K562 (cell line): ENCODE data around the gene CXCL16. TPM values are rescaled to one million over a fixed set of nuclear protein-coding genes. Genes with fewer than 3 reads are reported as not detected.

Source experiments
- ATAC-seq: fragments of 200-7000 bp; cut with Tn5 transposase; 3 replicates; pipeline ENCODE4 v1.9.1; 2020; ENCODE audit warnings: moderate library complexity
- BruUV-seq: library from RNA; stranded (reverse); fragments of 400-500 nt; replicated peaks from 2 replicates; lab custom pipeline; 2021; lab: Mats Ljungman, UMichigan
- CTCF ChIA-PET: fragments of 300-600 bp; formaldehyde crosslinking; extraction: SDS; loops from one replicate; lab custom pipeline; 2021; ENCODE audit warnings: low intra/inter-chr PET ratio; lab: Yijun Ruan, JAX
- POLR2A ChIA-PET: fragments of 300-600, 350-650 bp; sonication (Branson Sonifier 250); formaldehyde crosslinking; extraction: SDS; loops from one replicate; lab custom pipeline; 2021; ENCODE audit warnings: antibody characterized with exemption, inconsistent platforms; lab: Yijun Ruan, JAX
- DNase-seq, 4 experiments: peaks; one replicate each; pipeline versions ENCODE4 v3.0.0 to v3.0.0-alpha.2; 2011 to 2018; ENCODE audit warnings: low spot score in 3 of 4, mixed read lengths in 3 of 4; ENCODE audit errors: extremely low read depth in 1 of 4
- FAIRE-seq: peaks from 2 replicates; lab custom pipeline; 2011; peaks lifted over from hg19 to GRCh38; lab: Jason Lieb, UNC
- H2AFZ ChIP-seq: 2 replicates; pipeline ENCODE4 v1.6.0; 2011; ENCODE audit warnings: low read depth, low read length, control low read depth, inconsistent platforms
- H3K27ac ChIP-seq: fragments of 200-600 bp; 3 replicates; pipeline ENCODE4 v1.8.0; 2011; ENCODE audit warnings: low read depth, mild to moderate bottlenecking, control low read depth, inconsistent platforms, low read length, moderate library complexity, mixed read lengths; ENCODE audit errors: extremely low read depth
- H3K27me3 ChIP-seq, 2 experiments: fragments of 300-600 bp in 1 of 2; 2 replicates in 1 of 2; 3 replicates in 1 of 2; pipeline versions ENCODE4 v1.6.0 to v1.8.0; 2011; ENCODE audit warnings: inconsistent platforms in 2 of 2, low read length in 2 of 2, mild to moderate bottlenecking in 1 of 2, mixed read lengths in 1 of 2, moderate library complexity in 1 of 2; ENCODE audit not compliant: control insufficient read depth in 2 of 2, insufficient read depth in 2 of 2
- H3K36me3 ChIP-seq: fragments of 300-600 bp; 3 replicates; pipeline ENCODE4 v1.8.0; 2011; ENCODE audit warnings: mild to moderate bottlenecking, low read length, inconsistent platforms; ENCODE audit not compliant: control insufficient read depth, insufficient read depth
- H3K4me1 ChIP-seq, 2 experiments: fragments of 200-600 bp in 1 of 2; replicated peaks in 1 of 2; 2 replicates in 1 of 2; 3 replicates in 1 of 2; pipeline versions ENCODE4 v1.5.1 to v1.8.0; 2011; ENCODE audit warnings: inconsistent platforms in 2 of 2, low read length in 2 of 2, mild to moderate bottlenecking in 1 of 2, mixed read lengths in 1 of 2, moderate library complexity in 1 of 2; ENCODE audit not compliant: control insufficient read depth in 2 of 2, insufficient read depth in 2 of 2
- H3K4me2 ChIP-seq: 2 replicates; pipeline ENCODE4 v1.6.1; 2011; ENCODE audit warnings: low read length, control low read depth, inconsistent platforms, mixed read lengths; ENCODE audit not compliant: insufficient read depth
- H3K4me3 ChIP-seq: fragments of 200-600 bp; sonication (generic), shearing (Covaris generic); 2 replicates; pipeline ENCODE4 v1.5.1; 2016; ENCODE audit warnings: control low read depth, inconsistent platforms
- H3K79me2 ChIP-seq: fragments of 200-600 bp; 3 replicates; pipeline ENCODE4 v1.8.0; 2011; ENCODE audit warnings: low read length, inconsistent platforms; ENCODE audit not compliant: control insufficient read depth, insufficient read depth
- H3K9ac ChIP-seq, 2 experiments: 2 replicates each; pipeline versions ENCODE4 v1.6.0 to v1.6.1; 2011; ENCODE audit warnings: low read depth in 2 of 2, low read length in 2 of 2, control low read depth in 1 of 2, inconsistent platforms in 1 of 2, mild to moderate bottlenecking in 1 of 2, mixed read lengths in 1 of 2; ENCODE audit not compliant: insufficient read depth in 1 of 2
- H3K9me1 ChIP-seq: one replicate; pipeline ENCODE4 v1.6.0; 2011; ENCODE audit warnings: inconsistent platforms, mild to moderate bottlenecking, low read length, moderate library complexity; ENCODE audit not compliant: control insufficient read depth, insufficient read depth
- H3K9me3 ChIP-seq: replicated peaks from 2 replicates; pipeline ENCODE4 v1.5.1; 2011; ENCODE audit warnings: low read depth, low read length, inconsistent platforms; ENCODE audit not compliant: control insufficient read depth, insufficient read depth
- H4K20me1 ChIP-seq: replicated peaks from 2 replicates; pipeline ENCODE4 v1.6.1; 2011; ENCODE audit warnings: low read length, inconsistent platforms, mixed read lengths; ENCODE audit not compliant: control insufficient read depth, insufficient read depth
- C11orf30 ChIP-seq: fragments of 450-650 bp; IDR thresholded peaks from 2 replicates; pipeline ENCODE4 v1.6.1; 2016; ENCODE audit warnings: low read depth, mild to moderate bottlenecking
- CREM ChIP-seq: IDR thresholded peaks from 2 replicates; pipeline ENCODE4 v1.6.1; 2014; ENCODE audit warnings: antibody characterized with exemption, low read depth
- KLF13 ChIP-seq: fragments of 450-650 bp; IDR thresholded peaks from 2 replicates; pipeline ENCODE4 v1.6.1; 2016; ENCODE audit warnings: missing genetic modification characterization, low read depth, mild to moderate bottlenecking, missing compliant biosample characterization, moderate library complexity, borderline replicate concordance
- L3MBTL2 ChIP-seq: fragments of 450-650 bp; IDR thresholded peaks from 2 replicates; pipeline ENCODE4 v1.6.1; 2016; ENCODE audit warnings: mild to moderate bottlenecking, moderate library complexity
- MEIS2 ChIP-seq: fragments of 450-650 bp; IDR thresholded peaks from 2 replicates; pipeline ENCODE4 v1.6.1; 2014; ENCODE audit warnings: mild to moderate bottlenecking; ENCODE audit not compliant: partially characterized antibody
- PML ChIP-seq: IDR thresholded peaks from 2 replicates; pipeline ENCODE4 v1.6.1; 2012; ENCODE audit warnings: low read length, inconsistent platforms
- RB1 ChIP-seq: fragments of 450-650 bp; IDR thresholded peaks from 2 replicates; pipeline ENCODE4 v1.6.1; 2017; ENCODE audit warnings: low read depth, mild to moderate bottlenecking
- SMAD4 ChIP-seq: fragments of 250-450 bp; sonication (Bioruptor Pico); conservative IDR thresholded peaks from 2 replicates; pipeline ENCODE4 v1.8.0; 2021; ENCODE audit warnings: inconsistent platforms, mild to moderate bottlenecking, moderate library complexity
- TFAM ChIP-seq: fragments of 250-450 bp; sonication (Bioruptor Pico); conservative IDR thresholded peaks from 2 replicates; pipeline ENCODE4 v1.5.0; 2021; ENCODE audit warnings: mild to moderate bottlenecking, moderate library complexity
- ZNF24 ChIP-seq: fragments of 450-650 bp; IDR thresholded peaks from 2 replicates; pipeline ENCODE4 v1.6.1; 2016
- ZSCAN32 ChIP-seq: fragments of 450-650 bp; formaldehyde crosslinking; IDR thresholded peaks from 2 replicates; pipeline ENCODE4 v1.4.0; 2020; ENCODE audit warnings: mild to moderate bottlenecking, moderate library complexity
- WGBS: fragments of 100-300 bp; shearing (Covaris generic); methylation state at CpG from one replicate; pipeline ENCODE4 v1.1.6; 2016; ENCODE audit warnings: low coverage, mixed read lengths; ENCODE audit not compliant: insufficient coverage; ENCODE audit errors: missing lambda C conversion rate; 5-methylcytosine and 5-hydroxymethylcytosine counted together
- in situ Hi-C: fragments of 300-500 bp; cut with MboI; formaldehyde crosslinking; loops from 4 replicates; pipeline ENCODE4 v1.15.0; 2018; ENCODE audit warnings: inconsistent platforms, mixed read lengths
- intact Hi-C: fragments of 100-400 bp; cut with micrococcal nuclease; formaldehyde crosslinking; loops from 2 replicates; pipeline ENCODE4 v1.14.2; 2022
- polyA plus RNA-seq, 8 experiments: library from polyadenylated mRNA; depleted of rRNA in 4 of 8; stranded (reverse) in 5 of 8; unstranded in 3 of 8; fragments of >200 nt; fragmentation: Nextera tagmentation in 2 of 8; fragmentation: Illumina TruSeq in 1 of 8; extraction: Ambion mirVana in 2 of 8; extraction: Trizol in 1 of 8; gene quantifications; 2 replicates each; pipeline versions ENCODE4 v1.2.1 to v1.2.3, GENCODE V29; 2011 to 2014; ENCODE audit warnings: inconsistent platforms in 1 of 8, missing spikeins in 1 of 8
- total RNA-seq, 7 experiments: library from RNA; depleted of rRNA in 6 of 7; stranded (reverse); fragments of >200 nt in 6 of 7; fragmentation: Illumina TruSeq in 2 of 7; extraction: Trizol in 2 of 7; gene quantifications; 2 replicates each; pipeline versions ENCODE4 v1.2.1 to v1.2.3, GENCODE V29; 2011 to 2021; ENCODE audit warnings: low replicate concordance in 1 of 7
- TF ChIP-seq, protein P1 (sequence below): sonication (generic); formaldehyde crosslinking; IDR thresholded peaks from 2 replicates; pipeline ENCODE4 v1.9.0; 2022; ENCODE audit warnings: mild to moderate bottlenecking, missing genetic modification reagents
- TF ChIP-seq, protein P2 (sequence below), 2 experiments: fragments of 450-650 bp; conservative IDR thresholded peaks; 2 replicates each; pipeline ENCODE4 v1.6.1; 2017; ENCODE audit warnings: mild to moderate bottlenecking in 2 of 2, moderate library complexity in 2 of 2
- TF ChIP-seq, protein P3 (sequence below): fragments of 450-650 bp; IDR thresholded peaks from 2 replicates; pipeline ENCODE4 v1.6.1; 2016; ENCODE audit warnings: low read depth, mild to moderate bottlenecking, moderate library complexity

Gene CXCL16
- total and polyA plus RNA-seq, 9 of the 15 experiments (the other 6 are each of a cell fraction or from before 2014, with no cell fraction given), result 0.05 to 0.68 (median 0.22) TPM; not detected in 2

DNA sequence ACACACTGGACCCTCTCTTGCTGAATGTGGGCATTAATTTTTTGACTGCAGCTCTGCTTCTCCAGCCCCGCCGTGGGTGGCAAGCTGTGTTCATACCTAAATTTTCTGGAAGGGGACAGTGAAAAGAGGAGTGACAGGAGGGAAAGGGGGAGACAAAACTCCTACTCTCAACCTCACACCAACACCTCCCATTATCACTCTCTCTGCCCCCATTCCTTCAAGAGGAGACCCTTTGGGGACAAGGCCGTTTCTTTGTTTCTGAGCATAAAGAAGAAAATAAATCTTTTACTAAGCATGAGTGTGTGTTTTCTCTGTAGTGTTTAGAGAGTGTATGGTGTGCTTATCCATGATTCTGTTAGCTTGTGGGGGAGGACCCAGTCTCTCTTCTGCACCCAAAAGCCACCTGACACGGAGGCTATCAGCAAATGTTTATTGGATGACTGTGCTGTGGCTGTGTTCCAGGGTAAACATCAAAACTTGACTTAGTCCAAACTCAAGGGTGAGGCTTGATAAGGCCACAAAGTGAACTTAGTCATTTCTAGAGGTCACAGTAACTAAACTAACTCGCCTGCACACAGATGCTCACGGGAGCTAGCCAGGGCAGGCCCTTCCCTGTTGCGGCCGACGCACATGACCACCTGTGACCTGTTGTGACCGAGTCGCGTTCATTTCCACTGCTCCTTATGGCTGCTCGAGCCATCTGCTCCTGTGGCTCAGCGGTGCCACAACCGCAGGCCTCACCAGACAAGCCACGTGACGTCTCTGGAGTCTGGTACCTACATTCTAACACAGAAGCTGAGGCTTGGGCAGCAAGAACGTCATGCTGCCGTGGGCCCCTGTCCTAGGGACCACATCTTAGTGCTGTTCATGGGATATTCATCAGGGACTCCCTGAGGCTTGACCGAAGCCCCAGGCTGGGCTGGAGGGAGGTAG lies 18.3 kb downstream of the CXCL16 start:
- no peaks in the 10 kb centered on the region for H3K27me3 ChIP-seq
- peaks cover 11 to 13% of the 10 kb centered on the region in 2 experiments for H3K4me1 ChIP-seq
- no peaks in the 10 kb centered on the region for H3K79me2 ChIP-seq
- in situ Hi-C loops, result no loop called here
- no peaks in the 10 kb centered on the region for H3K9me1 ChIP-seq
- ChIA-PET CTCF (no interaction called here), POLR2A (interaction anchor here (0.6 to 0.8 kb wide), 3 partner anchors 15 to 169 kb away, joined by 3 to 4 read pairs (median 3); no protein-coding TSS in a partner anchor)
- H3K9ac ChIP-seq, result no peak overlapping the region
- peak overlapping the region; percentile 16; the same call in 1 of the 3 replicates for H3K27ac ChIP-seq
- no TSS peak for BruUV-seq
- H2AFZ ChIP-seq, result no peak overlapping the region; the same call in 1 of the 2 replicates
- H4K20me1 ChIP-seq, result 0 out of 2 replicates have a peak, but pooled peaks cover 3% of the 10 kb centered on the region
- no peaks in the 10 kb centered on the region for H3K36me3 ChIP-seq
- H3K4me2 ChIP-seq, result peak overlapping the region; percentile 37; the same call in 1 of the 2 replicates
- H3K9me3 ChIP-seq, result no peaks in the 10 kb centered on the region
- intact Hi-C loops, result no loop called here
- WGBS, result 3% methylated on average over 20 of the region's 20 CpGs
- H3K4me3 ChIP-seq, result no peak overlapping the region
- ATAC-seq, result peak; percentile 91
- DNase-seq, result peak; percentile 69 to 84 (median 73)
- FAIRE-seq, result peak; percentile 97
- TF ChIP-seq MEIS2 (peak; percentile 29), KLF13 (tag) (no peak), PML (0 out of 2 replicates have a peak, but pooled peaks have one; percentile 34), ZSCAN32 (CRISPR knock-in tag) (no peak), SMAD4 (CRISPR knock-in tag) (peak; percentile 55), CREM (peak; percentile 52; the same call in 1 of the 2 replicates), C11orf30 (peak; percentile 49; the same call in 1 of the 2 replicates), L3MBTL2 (peak; percentile 80), RB1 (no peak), TFAM (CRISPR knock-in tag) (no peak), ZNF24 (no peak)
- TF ChIP-seq, protein P1, sequence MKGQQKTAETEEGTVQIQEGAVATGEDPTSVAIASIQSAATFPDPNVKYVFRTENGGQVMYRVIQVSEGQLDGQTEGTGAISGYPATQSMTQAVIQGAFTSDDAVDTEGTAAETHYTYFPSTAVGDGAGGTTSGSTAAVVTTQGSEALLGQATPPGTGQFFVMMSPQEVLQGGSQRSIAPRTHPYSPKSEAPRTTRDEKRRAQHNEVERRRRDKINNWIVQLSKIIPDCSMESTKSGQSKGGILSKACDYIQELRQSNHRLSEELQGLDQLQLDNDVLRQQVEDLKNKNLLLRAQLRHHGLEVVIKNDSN, result peak; percentile 91
- TF ChIP-seq, protein P2, sequence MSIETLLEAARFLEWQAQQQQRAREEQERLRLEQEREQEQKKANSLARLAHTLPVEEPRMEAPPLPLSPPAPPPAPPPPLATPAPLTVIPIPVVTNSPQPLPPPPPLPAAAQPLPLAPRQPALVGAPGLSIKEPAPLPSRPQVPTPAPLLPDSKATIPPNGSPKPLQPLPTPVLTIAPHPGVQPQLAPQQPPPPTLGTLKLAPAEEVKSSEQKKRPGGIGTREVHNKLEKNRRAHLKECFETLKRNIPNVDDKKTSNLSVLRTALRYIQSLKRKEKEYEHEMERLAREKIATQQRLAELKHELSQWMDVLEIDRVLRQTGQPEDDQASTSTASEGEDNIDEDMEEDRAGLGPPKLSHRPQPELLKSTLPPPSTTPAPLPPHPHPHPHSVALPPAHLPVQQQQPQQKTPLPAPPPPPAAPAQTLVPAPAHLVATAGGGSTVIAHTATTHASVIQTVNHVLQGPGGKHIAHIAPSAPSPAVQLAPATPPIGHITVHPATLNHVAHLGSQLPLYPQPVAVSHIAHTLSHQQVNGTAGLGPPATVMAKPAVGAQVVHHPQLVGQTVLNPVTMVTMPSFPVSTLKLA (conservative IDR thresholded peaks at IDR 0.05), result peak in 1 of 2 experiments; percentile 70; a peak in 2 of 4 replicates
- TF ChIP-seq, protein P3, sequence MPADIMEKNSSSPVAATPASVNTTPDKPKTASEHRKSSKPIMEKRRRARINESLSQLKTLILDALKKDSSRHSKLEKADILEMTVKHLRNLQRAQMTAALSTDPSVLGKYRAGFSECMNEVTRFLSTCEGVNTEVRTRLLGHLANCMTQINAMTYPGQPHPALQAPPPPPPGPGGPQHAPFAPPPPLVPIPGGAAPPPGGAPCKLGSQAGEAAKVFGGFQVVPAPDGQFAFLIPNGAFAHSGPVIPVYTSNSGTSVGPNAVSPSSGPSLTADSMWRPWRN, result peak; percentile 93
